HG03095 (cell line): ENCODE results near the gene ITGAE.

Experiments used
- ATAC-seq: cut with Tn5 transposase; IDR thresholded peaks from one replicate; pipeline ENCODE4 v1.9.1; 2021; ENCODE audit warnings: moderate library complexity; ENCODE audit not compliant: unreplicated experiment

ITGAE gene

GRCh38 chr17:3695723-3696411 is 105.1 kb downstream of the ITGAE start, which contains the start of gene P2RX5:
TSS of gene P2RX5 (minus strand) at chr17:3696155. CDS start at chr17:3696005, 150 bp downstream.
- no peak for ATAC-seq

- no peak for ATAC-seq
Measured at GRCh38 chr17:3695129-3695722, 105.8 kb downstream of the ITGAE start.

- peak; percentile 30 for ATAC-seq
Measured at GRCh38 chr17:3693829-3694231, 107.2 kb downstream of the ITGAE start.

- no peak for ATAC-seq
Measured at GRCh38 chr17:3693141-3693540, 107.8 kb downstream of the ITGAE start.

GRCh38 chr17:3692346-3692745 is 108.6 kb downstream of the ITGAE start:
- no peak for ATAC-seq

DNA sequence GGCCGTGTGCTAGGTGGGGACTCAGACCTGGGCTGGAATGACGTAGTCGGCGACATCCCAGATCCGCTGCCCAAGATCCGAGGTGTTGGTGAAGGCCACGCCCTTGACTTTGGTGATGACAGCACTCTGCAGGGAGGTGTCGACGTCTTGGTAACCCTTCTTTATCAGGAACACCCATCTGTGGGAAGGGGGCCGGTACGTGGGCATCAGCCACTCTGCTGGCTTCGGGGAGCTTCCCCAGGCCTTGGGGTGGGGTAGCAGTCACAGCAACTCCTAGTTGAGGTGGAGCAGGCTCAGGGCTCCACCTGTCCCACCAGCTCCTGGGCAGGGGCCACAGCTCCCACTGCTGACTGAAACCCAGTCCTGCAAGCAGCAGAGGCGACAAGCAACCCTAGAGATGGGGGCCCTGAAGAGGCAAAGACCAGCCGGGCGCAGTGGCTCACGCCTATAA is 109.3 kb downstream of the ITGAE start:
- ATAC-seq = no peak

DNA sequence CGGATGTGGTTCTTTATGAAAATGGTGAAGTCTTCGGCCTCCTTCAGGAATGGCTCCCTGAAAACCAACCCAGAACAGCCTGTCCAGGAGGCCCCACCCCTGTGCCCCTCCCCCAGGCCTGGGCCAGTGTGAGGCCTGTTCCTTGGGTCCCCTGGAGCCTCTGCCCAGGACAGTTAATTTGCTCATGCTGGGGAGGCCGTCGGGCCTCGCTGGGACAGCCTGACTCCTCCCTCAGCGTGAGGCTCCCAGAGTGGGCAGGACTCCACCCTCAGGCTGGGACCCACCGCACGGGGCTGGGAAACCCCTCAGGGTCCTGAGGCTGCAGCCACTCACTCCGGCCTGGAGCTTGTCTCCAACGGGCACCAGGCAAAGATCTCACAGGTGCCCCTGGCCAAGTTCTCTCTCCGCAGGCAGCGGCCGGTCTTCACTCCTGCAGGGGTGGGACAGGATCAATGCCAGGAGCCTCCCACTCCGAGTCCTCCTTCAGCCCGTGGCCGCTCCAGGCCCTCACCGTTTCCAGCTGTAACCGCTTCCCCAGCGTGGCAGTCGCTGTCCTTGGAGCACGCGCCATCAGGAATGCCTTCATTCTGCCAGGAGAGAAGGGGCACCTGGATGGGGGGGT is 110.8 kb downstream of the ITGAE start:
- no peak for ATAC-seq

DNA sequence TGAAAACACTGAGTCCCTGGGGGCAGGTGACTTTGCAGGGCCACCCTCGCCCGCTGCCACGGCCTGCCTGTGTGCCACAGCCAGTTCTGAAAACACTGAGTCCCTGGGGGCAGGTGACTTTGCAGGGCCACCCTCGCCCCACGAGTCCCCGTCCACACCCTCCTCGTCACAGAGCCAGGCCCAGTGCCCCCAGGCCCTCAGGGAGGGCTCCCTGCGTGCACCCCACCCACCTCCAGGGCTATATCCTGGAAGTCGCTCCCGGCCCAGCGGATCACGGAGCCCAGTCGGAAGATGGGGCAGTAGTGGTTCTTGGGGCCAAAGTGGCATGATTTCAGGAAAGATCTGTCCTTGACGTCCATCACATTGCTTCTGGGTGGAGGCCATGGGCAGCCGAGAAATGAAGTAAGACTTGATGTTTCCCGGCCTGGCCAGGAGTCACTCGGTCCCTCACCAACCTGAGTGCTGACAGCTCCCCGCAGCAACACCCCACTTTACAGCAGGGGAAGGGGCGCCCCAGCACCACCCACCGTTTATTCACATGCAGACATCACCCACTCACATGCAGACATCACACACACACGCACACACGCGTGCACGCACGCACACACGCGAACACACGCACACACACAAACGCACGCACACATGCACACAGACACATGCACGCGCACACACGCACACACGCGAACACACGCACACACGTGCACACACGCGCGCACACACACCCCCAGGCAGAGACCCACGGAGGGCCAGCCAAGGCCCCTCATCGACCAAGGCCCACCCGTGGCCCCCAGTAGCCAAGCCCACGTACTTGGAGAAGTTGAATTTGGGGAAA is 111.5 kb downstream of the ITGAE start:
- ATAC-seq = no peak

GRCh38 chr17:3688852-3689261 is 112.1 kb downstream of the ITGAE start:
- no peak for ATAC-seq

DNA sequence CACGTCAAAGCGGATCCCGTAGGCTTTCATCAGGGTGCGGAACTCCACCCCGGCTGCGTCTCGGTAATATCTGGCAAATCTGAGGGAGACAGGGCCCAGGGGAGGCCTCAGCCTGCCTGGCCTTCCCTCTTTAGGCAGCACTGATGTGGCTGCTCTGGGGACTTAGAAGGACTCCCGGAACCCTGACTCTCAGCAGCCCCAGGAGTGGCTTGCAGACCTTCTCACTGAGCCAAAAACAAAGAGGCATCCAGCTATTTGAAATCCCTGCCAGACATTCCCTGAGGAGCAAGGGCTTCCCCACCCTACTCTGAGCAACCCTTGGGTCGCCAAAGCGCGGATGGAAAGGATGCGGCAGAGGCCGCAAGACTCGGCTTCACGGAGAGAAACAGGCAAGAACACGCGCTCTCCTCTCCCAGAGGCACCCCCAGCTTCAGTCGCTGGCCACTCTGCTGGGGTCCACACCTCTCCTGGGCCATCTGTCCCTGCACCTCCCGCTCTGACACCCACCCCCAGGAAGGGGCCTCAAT is 112.9 kb downstream of the ITGAE start:
- no peak for ATAC-seq

DNA sequence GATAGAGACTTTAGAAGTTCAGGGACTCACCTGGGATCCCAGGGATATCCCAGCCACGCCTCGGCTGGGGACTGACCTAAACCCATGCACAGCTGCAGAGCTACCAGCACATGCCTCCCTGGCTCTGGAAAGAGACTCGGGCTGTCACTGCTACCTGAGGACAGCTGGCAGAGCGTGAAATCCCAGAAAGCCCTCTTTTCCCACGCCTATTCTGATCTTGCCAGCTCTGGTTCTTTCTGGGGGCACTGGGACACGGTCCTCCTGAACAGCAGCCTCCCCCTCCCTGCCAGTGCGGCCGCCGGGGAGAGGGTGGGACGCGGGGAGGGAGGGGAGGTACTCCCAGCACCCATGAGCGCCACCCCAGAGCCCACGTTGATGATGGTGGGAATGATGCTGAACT is 115.8 kb downstream of the ITGAE start:
- ATAC-seq = no peak

DNA sequence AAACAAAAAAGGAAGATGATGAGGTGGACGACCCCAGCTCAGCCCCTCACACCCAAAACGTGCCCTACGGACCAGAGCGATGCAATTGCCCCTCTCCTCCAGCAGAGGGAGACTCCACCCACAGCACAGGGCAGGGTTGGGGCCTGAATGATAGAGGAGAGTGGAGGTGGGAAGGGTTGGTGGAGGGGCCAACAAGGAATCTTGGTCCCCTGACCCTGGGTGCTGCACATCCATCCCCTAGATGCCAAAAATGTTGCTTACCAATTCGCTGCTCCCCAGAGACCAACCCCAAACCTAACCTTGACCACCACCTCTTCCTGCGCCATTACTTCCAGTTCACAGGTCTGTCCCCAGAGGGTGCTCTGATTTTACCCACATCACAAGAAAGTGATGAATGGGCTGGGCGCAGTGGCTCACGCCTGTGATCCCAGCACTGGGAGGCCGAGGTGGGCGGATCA is 117.9 kb downstream of the ITGAE start:
- ATAC-seq = peak; percentile 52

DNA sequence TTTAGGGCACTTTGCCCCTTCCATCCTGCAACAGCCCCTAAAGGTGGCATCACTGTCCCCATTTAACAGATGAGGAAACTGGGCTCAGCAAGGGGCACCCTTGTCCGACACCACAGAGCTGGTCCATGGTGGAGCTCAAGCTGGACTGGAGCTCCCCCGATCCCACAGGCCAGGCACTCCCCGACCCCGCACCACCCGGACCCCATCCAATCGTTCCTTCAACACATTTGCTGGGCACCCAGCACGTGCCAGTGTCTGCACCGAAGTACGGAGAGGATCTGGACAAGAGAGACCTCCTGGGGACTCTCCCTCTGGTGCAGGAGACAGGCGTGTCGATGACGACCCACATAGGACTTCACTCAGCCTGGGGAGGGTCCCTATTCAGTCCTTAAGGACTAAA is 119.0 kb downstream of the ITGAE start:
- ATAC-seq = no peak

DNA sequence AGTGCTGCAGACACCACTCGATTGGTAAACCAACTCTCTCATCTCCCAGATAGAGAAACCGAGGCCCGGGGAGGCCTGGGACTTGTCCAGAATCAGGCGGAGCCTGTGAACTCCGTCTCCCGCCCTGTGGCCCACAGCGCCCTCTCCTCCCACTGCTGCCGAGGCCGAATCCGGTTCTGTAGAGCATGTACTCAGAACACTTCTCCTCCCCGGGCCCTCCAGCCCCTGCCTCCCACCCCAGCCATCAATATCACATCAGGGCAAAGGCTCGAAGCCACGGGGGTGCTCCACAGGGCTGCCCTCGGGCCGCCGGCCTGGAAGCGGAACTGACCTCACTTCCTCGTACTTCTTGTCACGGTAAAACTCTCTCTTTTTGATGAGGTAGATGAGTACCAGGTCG is 119.4 kb downstream of the ITGAE start:
- no peak for ATAC-seq

GRCh38 chr17:3681057-3681456 is 119.9 kb downstream of the ITGAE start:
- ATAC-seq = no peak

- no peak for ATAC-seq
Measured at GRCh38 chr17:3679531-3680126, 121.4 kb downstream of the ITGAE start.

DNA sequence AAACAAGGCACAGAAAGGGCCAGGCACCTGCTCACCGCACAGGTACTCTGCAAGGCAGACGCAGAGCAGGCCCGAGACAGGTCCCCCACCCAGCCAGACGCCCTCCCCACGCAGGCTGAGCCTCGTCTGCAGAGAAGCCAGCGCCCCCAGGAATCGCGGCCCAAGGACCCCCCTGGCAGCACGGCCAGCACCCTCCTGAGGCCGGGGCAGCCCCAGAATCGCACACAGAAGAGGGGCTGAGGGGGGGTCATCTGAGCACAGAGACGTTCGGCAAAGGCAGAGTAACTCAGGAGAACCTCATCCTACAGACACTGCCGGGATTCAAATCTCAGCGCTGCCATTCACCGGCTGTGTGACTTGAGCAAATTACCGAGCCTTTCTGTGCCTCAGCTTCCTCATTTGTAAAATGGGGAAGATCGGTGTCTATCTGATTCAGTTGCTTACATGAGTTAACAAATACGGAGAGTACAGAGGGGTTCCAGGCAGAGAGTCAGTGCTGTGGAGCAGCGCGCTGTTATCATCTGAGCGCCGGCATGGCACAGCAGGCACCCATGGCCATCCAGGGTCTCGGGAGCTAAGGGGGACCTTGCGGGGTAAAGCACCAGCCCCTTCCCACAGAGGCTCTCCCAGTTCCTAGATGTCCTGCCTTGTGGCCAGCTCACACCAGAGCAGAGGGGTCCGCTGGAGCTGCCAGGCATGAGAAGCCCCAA is 122.0 kb downstream of the ITGAE start:
- ATAC-seq = no peak

DNA sequence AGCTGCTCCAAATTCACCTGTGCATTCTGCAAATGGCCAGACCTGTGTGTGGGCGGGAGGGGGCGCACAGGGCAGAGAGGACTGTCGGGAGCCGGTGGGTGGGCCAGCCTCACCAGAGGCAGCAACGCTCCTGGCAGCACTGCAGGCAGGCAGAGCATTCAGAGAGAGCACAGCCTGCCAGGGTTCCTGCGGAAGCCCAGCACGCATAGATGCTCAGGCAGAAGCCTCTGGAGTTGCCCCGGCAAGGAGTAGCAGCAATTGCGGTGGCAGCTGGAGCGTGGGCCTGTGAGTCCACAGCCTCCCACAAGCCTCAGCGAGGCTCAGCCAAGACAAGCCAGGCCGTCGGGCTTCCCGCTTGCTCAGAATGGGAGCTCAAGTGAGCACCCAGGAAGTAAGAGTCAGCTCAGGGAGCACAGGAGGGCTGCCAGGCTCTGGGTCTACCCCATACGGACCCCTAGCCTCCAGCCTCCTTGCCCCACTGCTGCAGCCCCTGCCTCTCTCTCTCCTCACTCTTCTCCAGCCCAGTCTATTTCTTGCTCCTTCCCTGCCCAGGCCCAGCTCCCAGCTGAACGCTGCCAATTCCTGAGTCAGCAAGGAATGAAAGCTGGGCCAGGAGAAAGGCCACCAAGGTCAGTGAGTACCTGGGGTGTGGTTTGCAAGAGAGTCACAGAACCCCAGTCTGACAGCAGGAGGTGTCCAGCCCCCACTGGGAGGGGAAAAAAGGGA is 122.7 kb downstream of the ITGAE start:
- no peak for ATAC-seq

- ATAC-seq = no peak
Measured at GRCh38 chr17:3675886-3676285, 125.1 kb downstream of the ITGAE start.
